HepG2 (cell line): ENCODE data around the gene ATP13A3. TPM values are rescaled to one million over a fixed set of nuclear protein-coding genes. Genes with fewer than 3 reads are reported as not detected.

Experiments used
- ATAC-seq: fragments of 200-7000 bp; cut with Tn5 transposase; 3 replicates; pipeline ENCODE4 v1.9.1; 2020; ENCODE audit warnings: mild to moderate bottlenecking, moderate library complexity
- BruUV-seq: library from RNA; stranded (reverse); fragments of 400-500 nt; replicated peaks from 2 replicates; lab custom pipeline; 2021; lab: Mats Ljungman, UMichigan
- CTCF ChIA-PET: fragments of 300-600 bp; formaldehyde crosslinking; extraction: SDS; loops from one replicate; lab custom pipeline; 2021; ENCODE audit warnings: low total read pairs, inconsistent platforms, low intra/inter-chr PET ratio; lab: Yijun Ruan, JAX
- POLR2A ChIA-PET: fragments of 350-600 bp; sonication (Branson Sonifier 250); formaldehyde crosslinking; loops from one replicate; lab custom pipeline; 2020; ENCODE audit warnings: antibody characterized with exemption, inconsistent platforms; lab: Yijun Ruan, JAX
- DNase-seq: peaks from one replicate; pipeline ENCODE4 v3.0.0-alpha.2; 2015; ENCODE audit warnings: low spot score
- FAIRE-seq: peaks from 3 replicates; lab custom pipeline; 2011; peaks lifted over from hg19 to GRCh38; lab: Jason Lieb, UNC
- H2AFZ ChIP-seq: one replicate; pipeline ENCODE4 v1.6.1; 2011; ENCODE audit warnings: low read length, inconsistent platforms
- H3K27ac ChIP-seq: fragments of 300-600 bp; 3 replicates; pipeline ENCODE4 v1.8.0; 2011; ENCODE audit warnings: mixed run types, mild to moderate bottlenecking, mixed read lengths, low read length, inconsistent platforms; ENCODE audit not compliant: insufficient read depth; ENCODE audit errors: extremely low read length
- H3K27me3 ChIP-seq, 2 experiments: fragments of 200-600 bp in 1 of 2; 2 replicates in 1 of 2; 3 replicates in 1 of 2; pipeline versions ENCODE4 v1.6.0 to v1.8.0; 2011; ENCODE audit warnings: low read length in 2 of 2, mild to moderate bottlenecking in 2 of 2, moderate library complexity in 2 of 2, inconsistent platforms in 1 of 2; ENCODE audit not compliant: insufficient read depth in 2 of 2, control insufficient read depth in 1 of 2
- H3K36me3 ChIP-seq, 2 experiments: fragments of 200-600 bp in 1 of 2; replicated peaks in 1 of 2; 2 replicates in 1 of 2; 3 replicates in 1 of 2; pipeline versions ENCODE4 v1.5.1 to v1.8.0; 2011; ENCODE audit warnings: low read length in 2 of 2, inconsistent platforms in 1 of 2; ENCODE audit not compliant: insufficient read depth in 2 of 2, control insufficient read depth in 1 of 2
- H3K4me1 ChIP-seq: 2 replicates; pipeline ENCODE4 v1.5.1; 2012; ENCODE audit warnings: low read length, inconsistent platforms; ENCODE audit not compliant: insufficient read depth
- H3K4me2 ChIP-seq: 2 replicates; pipeline ENCODE4 v1.6.0; 2011; ENCODE audit warnings: low read depth, low read length, inconsistent platforms
- H3K4me3 ChIP-seq, 3 experiments: fragments of 200-600 bp in 1 of 3; sonication (generic), shearing (Covaris generic) in 1 of 3; replicated peaks in 1 of 3; 2 replicates each; pipeline ENCODE4 v1.5.1; 2011 to 2016; ENCODE audit warnings: low read length in 3 of 3, inconsistent platforms in 2 of 3, low read depth in 2 of 3, mild to moderate bottlenecking in 2 of 3, control low read depth in 1 of 3, mixed read lengths in 1 of 3; ENCODE audit not compliant: insufficient read depth in 1 of 3
- H3K79me2 ChIP-seq: one replicate; pipeline ENCODE4 v1.6.1; 2011; ENCODE audit warnings: low read length, inconsistent platforms; ENCODE audit not compliant: insufficient read depth
- H3K9ac ChIP-seq: 2 replicates; pipeline ENCODE4 v1.6.0; 2011; ENCODE audit warnings: mild to moderate bottlenecking, low read depth, low read length, inconsistent platforms; ENCODE audit not compliant: insufficient read depth
- H3K9me3 ChIP-seq: 2 replicates; pipeline ENCODE4 v1.5.1; 2012; ENCODE audit warnings: mild to moderate bottlenecking, low read length
- H4K20me1 ChIP-seq: 2 replicates; pipeline ENCODE4 v1.6.0; 2011; ENCODE audit warnings: inconsistent platforms, mild to moderate bottlenecking, low read length, moderate library complexity; ENCODE audit not compliant: insufficient read depth
- ATF7 ChIP-seq, 2 experiments: fragments of 450-650 bp in 1 of 2; sonication (generic) in 1 of 2; formaldehyde crosslinking in 1 of 2; IDR thresholded peaks; 2 replicates each; pipeline versions ENCODE4 v1.4.0 to v1.6.1; 2016 to 2020; ENCODE audit warnings: antibody characterized with exemption in 1 of 2, mild to moderate bottlenecking in 1 of 2, missing genetic modification reagents in 1 of 2
- CERS6 ChIP-seq: sonication (generic); formaldehyde crosslinking; IDR thresholded peaks from 2 replicates; pipeline ENCODE4 v1.5.0; 2020; ENCODE audit warnings: missing genetic modification reagents
- HNF1B ChIP-seq: sonication (generic); formaldehyde crosslinking; IDR thresholded peaks from 2 replicates; pipeline ENCODE4 v1.5.1; 2020; ENCODE audit warnings: mild to moderate bottlenecking, moderate library complexity, missing genetic modification reagents
- KLF12 ChIP-seq: sonication (generic); formaldehyde crosslinking; IDR thresholded peaks from 2 replicates; pipeline ENCODE4 v1.4.0; 2020; ENCODE audit warnings: missing genetic modification reagents, borderline replicate concordance
- POGZ ChIP-seq: sonication (generic); formaldehyde crosslinking; IDR thresholded peaks from 2 replicates; pipeline ENCODE4 v1.4.0; 2020; ENCODE audit warnings: mild to moderate bottlenecking, missing genetic modification reagents
- TRIM22 ChIP-seq: fragments of 450-650 bp; IDR thresholded peaks from 2 replicates; pipeline ENCODE4 v1.6.1; 2017
- ZNF263 ChIP-seq: sonication (generic); formaldehyde crosslinking; IDR thresholded peaks from 2 replicates; pipeline ENCODE4 v1.4.0; 2020; ENCODE audit warnings: missing genetic modification reagents
- ZNF513 ChIP-seq: sonication (generic); formaldehyde crosslinking; conservative IDR thresholded peaks from 2 replicates; pipeline ENCODE4 v1.5.0; 2020; ENCODE audit warnings: missing genetic modification reagents
- ZNF552 ChIP-seq: sonication (generic); formaldehyde crosslinking; IDR thresholded peaks from 2 replicates; pipeline ENCODE4 v1.9.0; 2022; ENCODE audit warnings: missing genetic modification reagents, mild to moderate bottlenecking, borderline replicate concordance
- ZNF577 ChIP-seq: sonication (generic); formaldehyde crosslinking; IDR thresholded peaks from 2 replicates; pipeline ENCODE4 v1.4.0; 2020; ENCODE audit warnings: mild to moderate bottlenecking, low read depth, missing genetic modification reagents, borderline replicate concordance
- ZNF710 ChIP-seq: sonication (generic); formaldehyde crosslinking; IDR thresholded peaks from 2 replicates; pipeline ENCODE4 v1.5.0; 2020; ENCODE audit warnings: mild to moderate bottlenecking, missing genetic modification reagents, borderline replicate concordance
- WGBS: methylation state at CpG from one replicate; pipeline ENCODE4 v1.1.6; 2017; ENCODE audit warnings: low lambda C conversion rate; 5-methylcytosine and 5-hydroxymethylcytosine counted together
- in situ Hi-C: cut with HindIII; loops from 2 replicates; pipeline ENCODE4 v1.10.0; 2017; ENCODE audit warnings: low pct_unique_long_range_greater_than_20kb; ENCODE audit not compliant: extremely low pct_ligation_motif_present
- intact Hi-C: fragments of 100-400 bp; cut with micrococcal nuclease; formaldehyde crosslinking; loops from one replicate; pipeline ENCODE4 v1.10.0; 2022; ENCODE audit not compliant: unreplicated experiment
- polyA plus RNA-seq, 8 experiments: library from polyadenylated mRNA; depleted of rRNA in 3 of 8; stranded (reverse) in 7 of 8; unstranded in 1 of 8; fragments of >200 nt; fragmentation: Illumina TruSeq in 4 of 8; extraction: Trizol in 4 of 8; gene quantifications; 2 replicates each; pipeline versions ENCODE4 v1.2.1 to v1.2.3, GENCODE V29; 2011 to 2016; ENCODE audit warnings: low read depth in 4 of 8, missing spikeins in 1 of 8, mixed read lengths in 1 of 8; ENCODE audit not compliant: insufficient read depth in 1 of 8
- total RNA-seq, 5 experiments: library from RNA; depleted of rRNA; stranded (reverse); fragments of >200 nt; fragmentation: Illumina TruSeq; extraction: Trizol; gene quantifications; 2 replicates each; pipeline ENCODE4 v1.2.3, GENCODE V29; 2016; ENCODE audit warnings: low read depth in 1 of 5

The ATP13A3 gene
- total and polyA plus RNA-seq, 2 of the 13 experiments (the other 11 are each of a cell fraction or from before 2014, with no cell fraction given), result 44.9 to 80.8 TPM

- TF ChIP-seq ATF7 (IDR thresholded peaks at IDR 0.05) (peak; percentile 77), ATF7 (CRISPR knock-in tag; IDR thresholded peaks at IDR 0.05) (no peak), ZNF552 (CRISPR knock-in tag) (no peak)
Measured at GRCh38 chr3:194489736-194490612, 3.2 kb upstream of the ATP13A3 start (continued).

GRCh38 chr3:194488055-194488742, 1.4 kb upstream of the ATP13A3 start:
- H2AFZ ChIP-seq, result peak overlapping the region; percentile 28
- no peaks in the 10 kb centered on the region for H3K9me3 ChIP-seq
- POLR2A ChIA-PET, result no interaction called here
- peaks cover 31% of the 10 kb centered on the region for H3K79me2 ChIP-seq
- DNase-seq, result no peak
- H3K36me3 ChIP-seq, result no peaks in the 10 kb centered on the region; a peak in 1 of 5 replicates
- H3K9ac ChIP-seq, result peak overlapping the region; percentile 13; the same call in 1 of the 2 replicates
- peak overlapping the region; percentile 61 for H3K4me2 ChIP-seq
- peaks cover 6% of the 10 kb centered on the region for H4K20me1 ChIP-seq
- no peak for FAIRE-seq
- 55% methylated on average over 9 of the region's 10 CpGs for WGBS
- CTCF ChIA-PET, result no interaction called here
- H3K4me1 ChIP-seq, result peaks cover 62% of the 10 kb centered on the region
- intact Hi-C loops (loop anchor here (5.0 kb wide), 2 partner anchors 34 to 84 kb away; no protein-coding TSS in a partner anchor), in situ Hi-C loops (no loop called here)
- peaks cover 0 to 1% of the 10 kb centered on the region in 2 experiments; a peak in 3 of 5 replicates for H3K27me3 ChIP-seq
- H3K27ac ChIP-seq, result no peak overlapping the region
- no TSS peak for BruUV-seq
- no peak for ATAC-seq
- H3K4me3 ChIP-seq, result peak overlapping the region in 1 of 3 experiments; percentile 4; a peak in 1 of 6 replicates
- TF ChIP-seq KLF12 (CRISPR knock-in tag) (no peak), HNF1B (CRISPR knock-in tag) (no peak), CERS6 (CRISPR knock-in tag) (no peak), ZNF263 (CRISPR knock-in tag) (peak; percentile 65), ZNF577 (CRISPR knock-in tag) (no peak), ZNF513 (CRISPR knock-in tag) (no peak), POGZ (0 out of 2 replicates have a peak, but pooled peaks have one; percentile 20), TRIM22 (no peak), ZNF710 (CRISPR knock-in tag) (no peak)
